Heart left ventricle (tissue), 13 donors: ENCODE measurements around the gene DMTF1.

Experiments used
- CTCF ChIP-seq, 12 donors: fragments of 200-600 bp; sonication (generic) in 4 of 12; IDR thresholded peaks; one replicate each; pipeline versions ENCODE4 v1.5.0 to v1.8.0; 2018 to 2022; ENCODE audit warnings: antibody characterized with exemption in 12 of 12, mild to moderate bottlenecking in 5 of 12
- POLR2A ChIP-seq, 2 donors: fragments of 450-650 bp; IDR thresholded peaks; one replicate each; pipeline ENCODE4 v1.6.1; 2017; ENCODE audit warnings: antibody characterized with exemption in 2 of 2, mild to moderate bottlenecking in 2 of 2, moderate library complexity in 2 of 2
- donor health status: ischemic (EF 13 %, LVEDD 7.1; RV severe dilation, severe dysfunction).
- donor health status: DM: no; HTN: yes; CAD: no.
- donor health status: DM: no; HTN: no; CAD: no.
- donor health status: ischemic (EF 25% LVEDD 6.9; RV normal size, moderate dysfunction).
- donor health status: ischemic (EF 25% LVEDD 5.7; RV mildly dilated, moderate dysfunction).
- donor health status: ischemic (EF 35%, LVEDD 5.7; RV mildly dilated, moderate dysfunction).
- donor health status: nonischemic (EF 11% LVEDD 7.7; RV severe dilation, severe dysfunction).
- donor health status: DM: yes; HTN: yes; CAD: no.
- donor health status: PGD.
- donor health status: ischemic (EF 29% LVEDD 5.4; RV normal size, mild dysfunction).
- donor health status: nonischemic (EF 23%, LVEDD 6.1; RV moderate dilation, normal function).

- TF ChIP-seq CTCF (IDR thresholded peaks at IDR 0.05), result no peak
- no peak for TF ChIP-seq POLR2A (IDR thresholded peaks at IDR 0.05)
Observed at GRCh38 chr7:87139514-87139913, 12.7 kb upstream of the DMTF1 start.
